Fibroblast of lung (primary cell): ENCODE data around the gene IL23R. TPM values are rescaled to one million over a fixed set of nuclear protein-coding genes. Genes with fewer than 3 reads are reported as not detected.
"Not testable (repeated sequence)": the region's sequence is repeated elsewhere in the genome, so short reads cannot be mapped to it uniquely, and the experiment has no call there.

Experiments used
- DNase-seq, 2 donors: peaks; one replicate each; pipeline versions ENCODE4 v3.0.0 to v3.0.0-alpha.2; 2010; ENCODE audit warnings: low read depth in 2 of 2
- H2AFZ ChIP-seq: 2 replicates; pipeline ENCODE4 v1.5.1; 2012; ENCODE audit warnings: low read length, control low read depth, inconsistent platforms
- H3K27ac ChIP-seq: 2 replicates; pipeline ENCODE4 v1.5.1; 2011; ENCODE audit warnings: low read length, control low read depth; ENCODE audit not compliant: insufficient read depth
- H3K27me3 ChIP-seq: 2 replicates; pipeline ENCODE4 v1.5.1; 2011; ENCODE audit warnings: mild to moderate bottlenecking, low read length; ENCODE audit not compliant: control insufficient read depth, insufficient read depth
- H3K36me3 ChIP-seq: 2 replicates; pipeline ENCODE4 v1.5.1; 2011; ENCODE audit warnings: low read length; ENCODE audit not compliant: control insufficient read depth, insufficient read depth
- H3K4me1 ChIP-seq: 2 replicates; pipeline ENCODE4 v1.5.1; 2011; ENCODE audit warnings: low read length; ENCODE audit not compliant: control insufficient read depth, insufficient read depth; ENCODE audit errors: extremely low read depth
- H3K4me2 ChIP-seq: 2 replicates; pipeline ENCODE4 v1.5.1; 2011; ENCODE audit warnings: low read length, control low read depth; ENCODE audit not compliant: insufficient read depth; ENCODE audit errors: extremely low read depth
- H3K4me3 ChIP-seq, 4 experiments: fragments of 200-600 bp in 1 of 4; sonication (generic) in 1 of 4; replicated peaks in 1 of 4; 2 replicates each; pipeline ENCODE4 v1.5.1; 2011 to 2016; ENCODE audit warnings: low read length in 4 of 4, low read depth in 3 of 4, mild to moderate bottlenecking in 3 of 4, control low read depth in 2 of 4, inconsistent platforms in 1 of 4, mixed read lengths in 1 of 4; ENCODE audit not compliant: insufficient read depth in 1 of 4; ENCODE audit errors: control extremely low read depth in 1 of 4
- H3K79me2 ChIP-seq: 2 replicates; pipeline ENCODE4 v1.5.1; 2012; ENCODE audit warnings: mild to moderate bottlenecking, low read length, inconsistent platforms; ENCODE audit not compliant: control insufficient read depth, insufficient read depth
- H3K9ac ChIP-seq: 2 replicates; pipeline ENCODE4 v1.5.1; 2011; ENCODE audit warnings: mild to moderate bottlenecking, low read length, control low read depth; ENCODE audit not compliant: insufficient read depth
- H3K9me3 ChIP-seq: 2 replicates; pipeline ENCODE4 v1.5.1; 2012; ENCODE audit warnings: low read depth, low read length; ENCODE audit not compliant: control insufficient read depth, insufficient read depth
- H4K20me1 ChIP-seq: 2 replicates; pipeline ENCODE4 v1.5.1; 2011; ENCODE audit warnings: low read length; ENCODE audit not compliant: control insufficient read depth, insufficient read depth; ENCODE audit errors: extremely low read depth
- EZH2 ChIP-seq: IDR thresholded peaks from 2 replicates; pipeline ENCODE4 v1.5.1; 2012; ENCODE audit warnings: low read length, control low read depth, mild to moderate bottlenecking; ENCODE audit errors: missing control alignments
- polyA plus RNA-seq, 2 donors: library from polyadenylated mRNA; depleted of rRNA in 1 of 2; stranded (reverse) in 1 of 2; unstranded in 1 of 2; fragments of >200 nt; gene quantifications; 2 replicates each; pipeline ENCODE4 v1.2.1, GENCODE V29; 2011 to 2012; ENCODE audit warnings: missing spikeins in 1 of 2
- total RNA-seq: library from RNA; depleted of rRNA; stranded (reverse); fragments of >200 nt; gene quantifications from 2 replicates; pipeline ENCODE4 v1.2.1, GENCODE V29; 2014
- TF ChIP-seq, protein P1 (sequence below), 2 donors: IDR thresholded peaks in 1 of 2; conservative IDR thresholded peaks in 1 of 2; 1 replicate in 1 of 2; 2 replicates in 1 of 2; pipeline ENCODE4 v1.5.1; 2011 to 2012; ENCODE audit warnings: low read length in 2 of 2, control low read depth in 1 of 2, inconsistent platforms in 1 of 2, low read depth in 1 of 2, mild to moderate bottlenecking in 1 of 2

The IL23R gene
- total and polyA plus RNA-seq, 2 donors (not counting 1 experiment from before 2014, with no cell fraction given): not detected

GRCh38 chr1:67138813-67139499, 27.3 kb upstream of the IL23R start:
- Histone ChIP-seq H3K27me3 (no peaks in the 10 kb centered on the region), H3K79me2 (no peaks in the 10 kb centered on the region), H3K4me3 (no peak overlapping the region), H2AFZ (no peak overlapping the region), H3K9me3 (no peaks in the 10 kb centered on the region), H3K4me1 (no peaks in the 10 kb centered on the region), H3K27ac (no peak overlapping the region), H3K4me2 (no peak overlapping the region), H4K20me1 (no peaks in the 10 kb centered on the region), H3K36me3 (no peaks in the 10 kb centered on the region), H3K9ac (no peak overlapping the region)
- TF ChIP-seq, protein P1, sequence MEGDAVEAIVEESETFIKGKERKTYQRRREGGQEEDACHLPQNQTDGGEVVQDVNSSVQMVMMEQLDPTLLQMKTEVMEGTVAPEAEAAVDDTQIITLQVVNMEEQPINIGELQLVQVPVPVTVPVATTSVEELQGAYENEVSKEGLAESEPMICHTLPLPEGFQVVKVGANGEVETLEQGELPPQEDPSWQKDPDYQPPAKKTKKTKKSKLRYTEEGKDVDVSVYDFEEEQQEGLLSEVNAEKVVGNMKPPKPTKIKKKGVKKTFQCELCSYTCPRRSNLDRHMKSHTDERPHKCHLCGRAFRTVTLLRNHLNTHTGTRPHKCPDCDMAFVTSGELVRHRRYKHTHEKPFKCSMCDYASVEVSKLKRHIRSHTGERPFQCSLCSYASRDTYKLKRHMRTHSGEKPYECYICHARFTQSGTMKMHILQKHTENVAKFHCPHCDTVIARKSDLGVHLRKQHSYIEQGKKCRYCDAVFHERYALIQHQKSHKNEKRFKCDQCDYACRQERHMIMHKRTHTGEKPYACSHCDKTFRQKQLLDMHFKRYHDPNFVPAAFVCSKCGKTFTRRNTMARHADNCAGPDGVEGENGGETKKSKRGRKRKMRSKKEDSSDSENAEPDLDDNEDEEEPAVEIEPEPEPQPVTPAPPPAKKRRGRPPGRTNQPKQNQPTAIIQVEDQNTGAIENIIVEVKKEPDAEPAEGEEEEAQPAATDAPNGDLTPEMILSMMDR (conservative IDR thresholded peaks at IDR 0.05 in 1 of 2, IDR thresholded peaks at IDR 0.05 in 1 of 2; ENCODE audit: low read depth in 1 of 2, low read length in 2 of 2): no peak
- no peak for TF ChIP-seq EZH2
- no peak for DNase-seq

- no peak overlapping the region for H3K9ac ChIP-seq
- TF ChIP-seq EZH2: no peak
- TF ChIP-seq, protein P1 (conservative IDR thresholded peaks at IDR 0.05 in 1 of 2, IDR thresholded peaks at IDR 0.05 in 1 of 2; ENCODE audit: low read depth in 1 of 2, low read length in 2 of 2): no peak
- no peak overlapping the region for H3K4me2 ChIP-seq
- no peaks in the 10 kb centered on the region for H3K4me1 ChIP-seq
- no peaks in the 10 kb centered on the region for H3K79me2 ChIP-seq
- no peak overlapping the region for H3K27ac ChIP-seq
- H4K20me1 ChIP-seq: no peaks in the 10 kb centered on the region
- DNase-seq: no peak
- no peaks in the 10 kb centered on the region for H3K9me3 ChIP-seq
- H3K4me3 ChIP-seq: no peak overlapping the region
- H3K36me3 ChIP-seq: no peaks in the 10 kb centered on the region
- no peaks in the 10 kb centered on the region for H3K27me3 ChIP-seq
- no peak overlapping the region for H2AFZ ChIP-seq
Measured at GRCh38 chr1:67140460-67140859, 25.8 kb upstream of the IL23R start.

- not testable (repeated sequence) for H3K27ac ChIP-seq, H3K27me3 ChIP-seq, DNase-seq, H4K20me1 ChIP-seq, H3K9ac ChIP-seq, H3K4me1 ChIP-seq, H3K79me2 ChIP-seq, H3K4me3 ChIP-seq, H2AFZ ChIP-seq, H3K4me2 ChIP-seq, H3K36me3 ChIP-seq, H3K9me3 ChIP-seq
Measured at GRCh38 chr1:67141832-67142231, 24.4 kb upstream of the IL23R start.
